GM21390 (cell line): ENCODE results near the gene MICAL2.

Source experiments
- ATAC-seq: cut with Tn5 transposase; IDR thresholded peaks from one replicate; pipeline ENCODE4 v1.9.1; 2021; ENCODE audit not compliant: unreplicated experiment

Gene MICAL2

GRCh38 chr11:12295943-12296342 is 185.6 kb downstream of the MICAL2 start:
- ATAC-seq: no peak

DNA sequence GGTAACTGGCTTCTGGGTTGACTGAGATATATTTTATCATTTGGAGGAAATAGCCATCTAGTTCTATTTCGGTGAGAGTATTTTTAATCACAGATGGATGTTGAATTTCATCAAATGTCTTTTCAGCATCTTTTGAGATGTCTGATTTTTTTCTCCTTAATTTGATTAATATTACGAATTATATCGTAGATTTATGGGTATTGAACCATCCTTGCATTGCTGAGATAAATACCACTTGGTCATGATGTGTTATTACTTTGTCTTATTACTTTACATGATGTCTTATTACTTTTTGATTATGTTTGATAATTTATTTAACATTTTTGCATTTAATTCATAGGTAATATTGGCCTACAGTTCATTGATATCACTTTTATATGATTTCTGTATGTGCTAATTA is 188.2 kb downstream of the MICAL2 start:
- no peak for ATAC-seq

DNA sequence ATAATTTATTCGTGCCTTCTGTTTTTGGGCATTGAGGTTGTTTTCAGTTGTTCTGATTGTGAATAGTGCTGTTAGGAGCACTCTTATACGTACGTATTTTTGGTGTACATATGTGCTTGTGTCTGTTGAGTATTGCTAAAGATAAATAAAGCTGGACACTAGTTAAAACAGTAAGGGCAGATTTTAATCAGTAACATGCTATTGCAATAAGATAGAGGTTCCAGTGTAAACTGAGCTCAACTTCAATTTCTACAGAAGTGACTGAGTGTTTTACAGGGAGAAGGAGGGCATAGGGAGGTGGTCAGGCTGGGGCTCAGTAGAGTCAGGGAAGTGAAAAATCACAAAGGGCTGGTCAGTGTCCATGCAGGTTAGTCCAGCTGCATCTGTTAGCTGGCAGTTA is 191.0 kb downstream of the MICAL2 start:
- ATAC-seq: no peak

DNA sequence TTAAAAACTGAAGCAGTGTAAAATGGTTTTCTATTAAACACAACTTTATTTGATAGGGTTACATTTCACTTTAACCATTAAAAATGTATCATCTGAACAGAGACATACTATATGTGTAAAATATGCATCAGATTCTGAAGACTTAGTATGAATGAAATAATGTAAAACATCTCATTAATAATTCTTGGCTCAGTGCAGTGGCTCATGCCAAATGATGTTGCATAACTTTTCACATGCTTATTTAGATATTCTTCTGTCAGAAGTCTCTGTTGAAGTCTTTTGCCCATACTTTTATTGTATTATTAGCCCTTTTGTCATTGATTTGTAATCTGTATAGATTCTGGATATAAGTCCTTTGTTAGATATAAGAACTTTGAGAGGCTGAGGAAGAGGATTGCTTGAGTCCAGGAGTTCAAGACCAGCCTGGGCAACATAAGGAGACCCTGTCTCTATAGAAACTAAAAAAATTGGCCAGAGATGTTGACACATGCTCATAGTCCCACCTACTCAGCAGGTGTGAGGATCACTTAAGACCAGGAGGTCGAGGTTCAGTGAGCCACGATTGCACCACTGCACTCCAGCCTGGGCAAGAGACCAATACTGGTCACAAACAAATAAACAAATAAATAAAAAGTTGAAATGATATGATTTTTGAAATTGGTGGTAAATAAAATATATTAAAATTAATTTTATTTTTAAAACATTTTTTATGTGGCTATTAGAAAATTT is 193.2 kb downstream of the MICAL2 start:
- no peak for ATAC-seq

GRCh38 chr11:12306830-12307229 is 196.4 kb downstream of the MICAL2 start:
- no peak for ATAC-seq

GRCh38 chr11:12312132-12312531 is 201.7 kb downstream of the MICAL2 start:
- ATAC-seq: no peak
